Dermis lymphatic vessel endothelial cell (primary cell): ENCODE data around the gene ESD. TPM values are rescaled to one million over a fixed set of nuclear protein-coding genes. Genes with fewer than 3 reads are reported as not detected.

Source experiments
- total RNA-seq: library from RNA; depleted of rRNA; stranded (reverse); fragments of >200 nt; gene quantifications from 2 replicates; pipeline ENCODE4 v1.2.1, GENCODE V29; 2014

Gene ESD, protein sequence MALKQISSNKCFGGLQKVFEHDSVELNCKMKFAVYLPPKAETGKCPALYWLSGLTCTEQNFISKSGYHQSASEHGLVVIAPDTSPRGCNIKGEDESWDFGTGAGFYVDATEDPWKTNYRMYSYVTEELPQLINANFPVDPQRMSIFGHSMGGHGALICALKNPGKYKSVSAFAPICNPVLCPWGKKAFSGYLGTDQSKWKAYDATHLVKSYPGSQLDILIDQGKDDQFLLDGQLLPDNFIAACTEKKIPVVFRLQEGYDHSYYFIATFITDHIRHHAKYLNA
- total RNA-seq = 92.3 and 102 TPM in 2 replicates

DNA sequence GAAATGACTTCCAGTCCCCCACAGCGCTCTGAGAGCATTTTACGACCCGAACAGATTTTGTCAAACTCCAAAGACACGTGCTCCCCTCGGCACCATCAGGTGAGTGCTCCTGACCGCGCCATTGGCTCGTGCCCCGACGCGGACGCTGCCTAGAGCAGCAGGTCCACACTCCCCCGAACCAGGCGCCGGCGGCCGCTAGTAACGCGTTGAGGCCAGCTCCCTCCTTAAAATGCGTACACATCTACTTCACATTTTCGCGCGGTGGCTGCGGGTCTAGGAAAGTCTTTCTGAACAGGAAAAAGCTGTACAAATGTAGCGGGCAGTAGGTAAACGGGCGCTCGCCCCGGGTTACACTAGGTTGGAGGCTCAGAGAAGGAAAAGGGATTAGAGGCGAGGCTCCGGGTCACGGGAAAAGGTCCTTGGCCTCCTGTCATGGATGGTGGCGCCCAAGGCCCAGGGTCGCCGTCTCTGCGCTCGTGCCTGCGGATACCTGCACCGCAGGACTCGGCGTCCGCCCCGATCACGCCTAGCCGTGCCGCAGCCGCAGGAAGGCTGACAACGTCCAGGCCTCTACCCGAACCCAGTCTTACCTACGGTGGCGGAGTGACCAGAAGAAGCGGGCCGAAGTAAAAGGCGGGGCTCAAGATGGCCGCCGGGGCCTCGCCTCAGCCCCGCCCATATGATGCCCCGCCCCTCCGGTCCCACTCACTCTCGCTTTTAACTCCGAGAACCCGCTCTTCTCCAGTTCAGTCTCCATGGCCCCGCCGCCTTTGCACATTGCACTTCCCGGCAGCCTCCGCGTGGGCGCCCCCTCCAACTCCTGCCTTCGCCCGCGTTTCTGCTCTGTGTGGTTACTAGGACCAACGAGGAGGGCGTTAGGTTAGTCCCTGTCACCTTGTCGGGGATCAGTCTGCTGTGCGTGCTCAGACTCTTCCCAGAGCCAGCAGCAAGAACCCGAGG, at the start of gene ESD:
Gene ESD, minus strand, starts transcription at position 647 of the 960 bp plus-strand sequence. CDS start 5,748 bp downstream, outside the sequence.

Other genes with a start within 250 kb of the ESD start
- gene LRCH1, start 244.0 kb downstream of the ESD start, total RNA-seq = 14.7 and 14.8 TPM in 2 replicates
- gene HTR2A, start 99.9 kb upstream of the ESD start, total RNA-seq = not detected in 2 replicates